AG09319 (cell line): ENCODE data around the gene FAM118B.
"Not testable (repeated sequence)": the region's sequence is repeated elsewhere in the genome, so short reads cannot be mapped to it uniquely, and the experiment has no call there.

Source experiments
- DNase-seq: peaks from one replicate; pipeline ENCODE4 v3.0.0-alpha.2; 2010; ENCODE audit warnings: low read depth; ENCODE audit errors: extremely low read depth
- TF ChIP-seq, protein P1 (sequence below): IDR thresholded peaks from 2 replicates; pipeline ENCODE4 v1.5.1; 2011; ENCODE audit warnings: low read depth, mild to moderate bottlenecking, inconsistent platforms, low read length, moderate library complexity

The FAM118B gene

DNA sequence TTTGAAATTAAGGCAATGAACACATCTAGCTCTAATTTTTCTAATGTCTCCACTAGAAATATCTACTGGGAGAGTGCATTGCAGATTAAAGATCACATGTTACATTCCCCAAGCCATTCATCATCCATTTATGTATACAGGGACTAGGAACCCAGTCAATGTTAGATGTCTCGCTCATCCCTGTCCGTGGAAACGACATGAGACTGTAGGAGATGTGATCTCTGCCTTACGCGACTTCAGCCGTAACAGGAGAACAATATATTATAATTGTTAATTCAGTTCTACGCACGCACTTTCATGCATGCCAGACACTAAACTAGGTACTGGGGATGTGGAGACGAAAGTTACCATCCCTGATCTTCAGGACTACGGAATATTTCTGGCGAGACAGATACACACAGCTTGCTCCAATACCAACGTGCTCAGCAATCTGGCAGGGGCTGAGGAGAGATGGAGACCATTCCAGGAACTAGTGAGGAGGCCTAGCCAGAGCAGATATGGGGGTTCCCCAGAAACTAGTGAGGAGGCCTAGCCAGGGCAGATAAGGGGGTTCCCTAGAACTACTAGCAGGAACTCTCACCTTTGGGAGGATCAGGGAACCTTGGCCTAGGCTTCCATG lies 93.0 kb downstream of the FAM118B start:
- TF ChIP-seq, protein P1, sequence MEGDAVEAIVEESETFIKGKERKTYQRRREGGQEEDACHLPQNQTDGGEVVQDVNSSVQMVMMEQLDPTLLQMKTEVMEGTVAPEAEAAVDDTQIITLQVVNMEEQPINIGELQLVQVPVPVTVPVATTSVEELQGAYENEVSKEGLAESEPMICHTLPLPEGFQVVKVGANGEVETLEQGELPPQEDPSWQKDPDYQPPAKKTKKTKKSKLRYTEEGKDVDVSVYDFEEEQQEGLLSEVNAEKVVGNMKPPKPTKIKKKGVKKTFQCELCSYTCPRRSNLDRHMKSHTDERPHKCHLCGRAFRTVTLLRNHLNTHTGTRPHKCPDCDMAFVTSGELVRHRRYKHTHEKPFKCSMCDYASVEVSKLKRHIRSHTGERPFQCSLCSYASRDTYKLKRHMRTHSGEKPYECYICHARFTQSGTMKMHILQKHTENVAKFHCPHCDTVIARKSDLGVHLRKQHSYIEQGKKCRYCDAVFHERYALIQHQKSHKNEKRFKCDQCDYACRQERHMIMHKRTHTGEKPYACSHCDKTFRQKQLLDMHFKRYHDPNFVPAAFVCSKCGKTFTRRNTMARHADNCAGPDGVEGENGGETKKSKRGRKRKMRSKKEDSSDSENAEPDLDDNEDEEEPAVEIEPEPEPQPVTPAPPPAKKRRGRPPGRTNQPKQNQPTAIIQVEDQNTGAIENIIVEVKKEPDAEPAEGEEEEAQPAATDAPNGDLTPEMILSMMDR, result no peak
- DNase-seq, result no peak

DNA sequence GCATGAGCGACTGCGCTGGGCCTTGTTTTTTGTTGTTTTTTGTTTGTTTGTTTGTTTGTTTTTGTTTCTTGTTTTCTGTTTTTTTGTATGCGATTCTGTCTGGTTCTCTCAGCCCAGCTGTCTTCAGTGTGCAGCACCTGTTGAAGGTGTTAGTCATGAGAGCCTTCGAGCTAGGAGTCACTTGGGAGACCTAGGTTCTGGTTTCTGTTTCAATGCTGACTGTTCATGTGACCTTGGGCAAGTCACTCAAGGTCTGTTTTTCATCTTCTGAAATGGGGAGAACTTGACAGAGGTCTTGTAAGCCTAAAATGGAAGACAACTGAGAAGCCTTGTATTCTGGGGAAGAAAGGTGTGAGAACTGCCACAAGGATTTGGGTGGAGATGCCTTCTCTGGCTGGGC lies 94.1 kb downstream of the FAM118B start:
- no peak for DNase-seq
- TF ChIP-seq, protein P1, result no peak

DNA sequence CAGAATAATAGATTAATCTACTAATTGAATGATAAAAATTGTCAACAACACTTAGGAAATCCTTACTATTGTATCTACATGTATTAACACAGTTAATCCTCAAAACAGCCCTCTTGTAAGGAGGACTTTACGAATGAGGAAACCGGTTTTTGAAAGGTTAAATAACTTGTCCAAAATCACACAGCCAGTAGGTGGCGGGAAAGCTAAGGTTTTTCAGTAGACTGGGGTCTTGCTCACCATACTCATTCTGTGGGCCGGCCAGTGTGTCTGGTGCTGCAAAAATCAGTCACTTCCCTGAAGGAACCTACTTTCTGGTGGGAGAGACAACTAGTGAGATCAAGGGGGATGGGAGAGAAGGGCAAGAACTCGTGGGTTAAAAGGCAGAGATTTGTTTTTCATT lies 96.1 kb downstream of the FAM118B start:
- TF ChIP-seq, protein P1, result peak; percentile 46
- DNase-seq, result no peak

DNA sequence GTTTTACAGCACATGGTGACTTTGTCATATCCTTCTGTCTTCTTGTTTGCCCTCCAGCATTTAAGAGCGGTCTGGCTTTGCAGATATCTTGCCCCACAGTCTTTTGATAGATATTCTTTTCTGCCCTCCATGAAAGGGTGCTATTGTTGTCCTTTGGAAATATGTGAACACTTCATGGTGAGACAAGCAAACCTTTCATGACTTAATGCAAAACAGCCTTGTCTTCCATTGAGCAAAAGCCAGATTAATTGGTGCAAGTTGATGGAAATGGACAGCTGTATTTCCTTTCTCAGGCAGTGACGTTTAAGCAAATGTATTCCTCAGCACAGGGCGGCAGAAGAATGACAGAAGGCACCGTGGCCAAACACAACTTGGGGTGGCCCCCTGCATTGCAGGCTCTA lies 96.7 kb downstream of the FAM118B start:
- DNase-seq, result no peak
- TF ChIP-seq, protein P1, result no peak

DNA sequence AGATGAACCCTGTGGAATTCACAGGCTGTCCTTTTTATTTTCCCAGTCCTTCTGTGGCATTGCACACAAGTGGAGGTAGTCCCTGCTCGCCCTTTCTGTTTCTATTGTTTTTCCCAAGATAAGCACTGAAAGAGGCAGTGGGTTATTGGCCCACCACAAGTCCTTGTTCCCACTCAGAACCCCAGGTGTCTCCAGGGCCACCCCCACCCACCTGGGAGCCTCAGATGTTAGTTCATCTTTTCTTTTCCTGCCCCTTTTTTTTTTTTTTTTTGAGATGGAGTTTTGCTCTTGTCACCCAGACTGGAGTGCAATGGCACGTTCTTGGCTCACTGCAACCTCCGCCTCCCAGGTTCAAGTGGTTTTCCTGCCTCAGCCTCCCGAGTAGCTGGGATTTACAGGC lies 97.2 kb downstream of the FAM118B start:
- not testable (repeated sequence) for DNase-seq

DNA sequence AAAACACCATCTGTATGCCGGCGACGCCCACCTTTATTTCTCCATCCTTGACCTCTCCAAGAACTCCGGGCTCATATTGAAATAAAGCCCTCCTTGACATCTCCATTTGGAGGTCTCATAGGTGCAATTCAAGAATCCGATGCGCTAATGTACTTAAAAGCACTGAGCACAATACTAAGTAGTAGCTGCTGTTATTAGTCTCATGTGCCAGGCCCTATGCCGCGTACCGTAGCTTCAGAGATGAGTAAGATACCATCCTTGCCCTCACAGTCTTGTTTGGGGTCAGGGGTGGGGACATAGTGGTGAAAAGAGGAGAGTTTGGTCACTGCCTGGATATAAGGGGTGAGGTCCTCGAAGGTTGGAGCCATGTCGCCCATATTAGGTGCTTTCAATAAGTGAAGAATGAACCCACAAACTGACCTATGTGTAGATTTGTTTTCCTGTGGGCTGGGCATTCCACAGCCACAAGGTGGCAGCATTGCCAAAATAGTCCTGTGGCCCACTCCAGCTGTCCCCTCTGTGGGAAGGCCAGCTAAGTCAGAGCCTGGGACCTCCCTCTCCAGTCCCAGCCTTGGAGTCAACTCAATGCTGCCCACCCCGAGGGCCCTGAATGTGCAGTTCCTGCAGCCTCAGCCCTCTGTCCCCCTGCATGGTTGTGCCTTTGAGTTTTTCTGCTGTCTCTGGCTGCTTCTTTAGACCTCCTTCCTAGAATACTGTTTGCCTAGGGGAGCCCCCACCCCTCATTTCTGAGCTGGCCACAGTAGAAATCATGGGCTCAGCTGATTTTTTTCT lies 98.8 kb downstream of the FAM118B start:
- TF ChIP-seq, protein P1, result peak; percentile 90
- no peak for DNase-seq

DNA sequence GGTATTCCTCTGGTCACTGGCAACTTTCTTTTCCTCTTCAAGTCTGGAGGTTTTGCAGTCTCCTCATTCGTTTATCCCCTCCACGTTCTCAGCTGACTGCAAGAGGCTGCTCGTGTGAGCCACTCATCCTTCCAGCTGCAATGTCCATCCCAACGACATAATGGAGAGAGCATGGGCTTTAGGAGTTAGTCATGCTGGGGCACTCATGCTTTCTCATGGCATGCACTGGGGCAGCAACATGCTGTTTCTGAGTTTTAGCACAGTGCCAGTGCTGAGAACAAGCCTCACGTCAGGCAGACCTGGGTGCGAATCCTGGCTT lies 99.4 kb downstream of the FAM118B start:
- DNase-seq, result no peak
- TF ChIP-seq, protein P1, result no peak
